WTC11 (cell line): ENCODE results near the gene KLK1. TPM values are rescaled to one million over a fixed set of nuclear protein-coding genes. Genes with fewer than 3 reads are reported as not detected.
"Not testable (repeated sequence)": the region's sequence is repeated elsewhere in the genome, so short reads cannot be mapped to it uniquely, and the experiment has no call there.

Source experiments
- ATAC-seq: fragments of 200-7000 bp; cut with Tn5 transposase; 2 replicates; pipeline ENCODE4 v1.10.0; 2021; ENCODE audit warnings: mild to moderate bottlenecking, moderate library complexity
- CTCF ChIA-PET: fragments of 300-600 bp; sonication (Branson Sonifier 250); formaldehyde crosslinking; loops from one replicate; lab custom pipeline; 2021; ENCODE audit warnings: antibody characterized with exemption; lab: Charles Lee
- POLR2A ChIA-PET: fragments of 350-600 bp; sonication (Branson Sonifier 250); formaldehyde crosslinking; loops from one replicate; lab custom pipeline; 2021; ENCODE audit warnings: antibody characterized with exemption; lab: Charles Lee
- DNase-seq: peaks from one replicate; pipeline ENCODE4 v3.0.0; 2021; ENCODE audit warnings: low spot score
- H3K27ac Mint-ChIP-seq: 2 replicates; pipeline ENCODE4 v1.8.0; 2021; ENCODE audit warnings: mixed read lengths
- H3K27me3 Mint-ChIP-seq: 2 replicates; pipeline ENCODE4 v1.8.0; 2021; ENCODE audit warnings: low read depth, mild to moderate bottlenecking, moderate library complexity, mixed read lengths
- H3K36me3 Mint-ChIP-seq: 2 replicates; pipeline ENCODE4 v1.8.0; 2021; ENCODE audit warnings: mixed read lengths
- H3K4me1 Mint-ChIP-seq: 2 replicates; pipeline ENCODE4 v1.8.0; 2022; ENCODE audit warnings: mixed read lengths
- H3K4me3 Mint-ChIP-seq: 2 replicates; pipeline ENCODE4 v1.8.0; 2021; ENCODE audit warnings: mild to moderate bottlenecking, moderate library complexity, mixed read lengths
- H3K9me3 Mint-ChIP-seq: 2 replicates; pipeline ENCODE4 v1.8.0; 2021; ENCODE audit warnings: mixed read lengths
- CREM ChIP-seq: sonication (generic); formaldehyde crosslinking; IDR thresholded peaks from 2 replicates; pipeline ENCODE4 v1.8.1; 2022; ENCODE audit warnings: mild to moderate bottlenecking, missing genetic modification reagents, moderate library complexity
- GABPB1 ChIP-seq: sonication (generic); formaldehyde crosslinking; IDR thresholded peaks from 2 replicates; pipeline ENCODE4 v1.8.1; 2023; ENCODE audit warnings: mild to moderate bottlenecking, missing genetic modification reagents
- MXD4 ChIP-seq: fragments of 250-450 bp; sonication (Bioruptor Pico); IDR thresholded peaks from 2 replicates; pipeline ENCODE4 v1.8.0; 2021; ENCODE audit warnings: mild to moderate bottlenecking, moderate library complexity, borderline replicate concordance
- MYBL2 ChIP-seq: sonication (generic); formaldehyde crosslinking; IDR thresholded peaks from 2 replicates; pipeline ENCODE4 v1.8.1; 2023; ENCODE audit warnings: mild to moderate bottlenecking, moderate library complexity, missing genetic modification reagents
- NR2C2 ChIP-seq: sonication (generic); formaldehyde crosslinking; IDR thresholded peaks from 2 replicates; pipeline ENCODE4 v1.8.0; 2022; ENCODE audit warnings: mild to moderate bottlenecking, missing genetic modification reagents
- ZNF138 ChIP-seq: sonication (generic); formaldehyde crosslinking; conservative IDR thresholded peaks from 2 replicates; pipeline ENCODE4 v1.8.1; 2022; ENCODE audit warnings: mild to moderate bottlenecking, moderate library complexity, missing genetic modification reagents
- total RNA-seq: library from RNA; stranded (reverse); gene quantifications from 3 replicates; pipeline ENCODE4 v1.2.3, GENCODE V29; 2021
- TF ChIP-seq, protein P1 (sequence below): sonication (generic); formaldehyde crosslinking; IDR thresholded peaks from 2 replicates; pipeline ENCODE4 v1.8.1; 2022; ENCODE audit warnings: mild to moderate bottlenecking, moderate library complexity, missing genetic modification reagents
- TF ChIP-seq, protein P2 (sequence below): sonication (generic); formaldehyde crosslinking; IDR thresholded peaks from 2 replicates; pipeline ENCODE4 v1.8.1; 2023; ENCODE audit warnings: mild to moderate bottlenecking, moderate library complexity, missing genetic modification reagents
- TF ChIP-seq, protein P3 (sequence below): sonication (generic); formaldehyde crosslinking; IDR thresholded peaks from 2 replicates; pipeline ENCODE4 v1.8.0; 2022; ENCODE audit warnings: mild to moderate bottlenecking, missing genetic modification reagents
- TF ChIP-seq, protein P4 (sequence below): fragments of 200-600 bp; IDR thresholded peaks from 2 replicates; pipeline ENCODE4 v1.8.0; 2022; ENCODE audit warnings: antibody characterized with exemption
- TF ChIP-seq, protein P5 (sequence below): sonication (generic); formaldehyde crosslinking; conservative IDR thresholded peaks from 2 replicates; pipeline ENCODE4 v1.8.1; 2023; ENCODE audit warnings: mild to moderate bottlenecking, low read depth, missing genetic modification reagents, moderate library complexity

The KLK1 gene
- total RNA-seq, 1 experiment from 2014 or later: 3.9 TPM

DNA sequence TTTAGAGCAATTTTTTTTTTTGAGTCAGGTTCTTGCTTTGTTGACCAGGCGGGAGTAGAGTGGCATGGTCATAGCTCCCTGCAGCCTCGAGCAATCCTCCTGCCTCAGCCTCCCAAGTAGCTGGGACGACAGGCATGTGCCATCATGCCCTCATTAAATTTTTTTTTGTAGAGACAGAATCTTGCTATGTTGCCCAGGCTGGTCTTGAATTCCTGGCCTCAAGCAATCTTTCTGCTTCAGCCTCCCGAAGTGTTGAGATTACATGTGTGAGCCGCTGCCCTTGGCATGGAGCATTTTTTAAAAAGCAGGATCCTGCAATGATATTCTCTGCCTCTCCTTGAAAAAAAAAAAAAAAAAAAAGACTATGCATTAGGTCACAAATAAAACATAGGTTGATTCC, 47.5 kb downstream of the KLK1 start:
- H3K27ac Mint-ChIP-seq: no peak overlapping the region
- no peaks in the 10 kb centered on the region for H3K9me3 Mint-ChIP-seq
- TF ChIP-seq MXD4 (no peak), MYBL2 (CRISPR knock-in tag) (no peak), NR2C2 (CRISPR knock-in tag) (no peak), CREM (CRISPR knock-in tag) (no peak), ZNF138 (CRISPR knock-in tag) (no peak), GABPB1 (CRISPR knock-in tag) (no peak)
- TF ChIP-seq, protein P1, sequence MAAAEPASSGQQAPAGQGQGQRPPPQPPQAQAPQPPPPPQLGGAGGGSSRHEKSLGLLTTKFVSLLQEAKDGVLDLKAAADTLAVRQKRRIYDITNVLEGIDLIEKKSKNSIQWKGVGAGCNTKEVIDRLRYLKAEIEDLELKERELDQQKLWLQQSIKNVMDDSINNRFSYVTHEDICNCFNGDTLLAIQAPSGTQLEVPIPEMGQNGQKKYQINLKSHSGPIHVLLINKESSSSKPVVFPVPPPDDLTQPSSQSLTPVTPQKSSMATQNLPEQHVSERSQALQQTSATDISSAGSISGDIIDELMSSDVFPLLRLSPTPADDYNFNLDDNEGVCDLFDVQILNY: no peak
- TF ChIP-seq, protein P2, sequence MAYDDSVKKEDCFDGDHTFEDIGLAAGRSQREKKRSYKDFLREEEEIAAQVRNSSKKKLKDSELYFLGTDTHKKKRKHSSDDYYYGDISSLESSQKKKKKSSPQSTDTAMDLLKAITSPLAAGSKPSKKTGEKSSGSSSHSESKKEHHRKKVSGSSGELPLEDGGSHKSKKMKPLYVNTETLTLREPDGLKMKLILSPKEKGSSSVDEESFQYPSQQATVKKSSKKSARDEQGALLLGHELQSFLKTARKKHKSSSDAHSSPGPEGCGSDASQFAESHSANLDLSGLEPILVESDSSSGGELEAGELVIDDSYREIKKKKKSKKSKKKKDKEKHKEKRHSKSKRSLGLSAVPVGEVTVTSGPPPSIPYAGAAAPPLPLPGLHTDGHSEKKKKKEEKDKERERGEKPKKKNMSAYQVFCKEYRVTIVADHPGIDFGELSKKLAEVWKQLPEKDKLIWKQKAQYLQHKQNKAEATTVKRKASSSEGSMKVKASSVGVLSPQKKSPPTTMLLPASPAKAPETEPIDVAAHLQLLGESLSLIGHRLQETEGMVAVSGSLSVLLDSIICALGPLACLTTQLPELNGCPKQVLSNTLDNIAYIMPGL (CRISPR knock-in tag): no peak
- TF ChIP-seq, protein P3, sequence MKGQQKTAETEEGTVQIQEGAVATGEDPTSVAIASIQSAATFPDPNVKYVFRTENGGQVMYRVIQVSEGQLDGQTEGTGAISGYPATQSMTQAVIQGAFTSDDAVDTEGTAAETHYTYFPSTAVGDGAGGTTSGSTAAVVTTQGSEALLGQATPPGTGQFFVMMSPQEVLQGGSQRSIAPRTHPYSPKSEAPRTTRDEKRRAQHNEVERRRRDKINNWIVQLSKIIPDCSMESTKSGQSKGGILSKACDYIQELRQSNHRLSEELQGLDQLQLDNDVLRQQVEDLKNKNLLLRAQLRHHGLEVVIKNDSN (CRISPR knock-in tag): no peak
- TF ChIP-seq, protein P4, sequence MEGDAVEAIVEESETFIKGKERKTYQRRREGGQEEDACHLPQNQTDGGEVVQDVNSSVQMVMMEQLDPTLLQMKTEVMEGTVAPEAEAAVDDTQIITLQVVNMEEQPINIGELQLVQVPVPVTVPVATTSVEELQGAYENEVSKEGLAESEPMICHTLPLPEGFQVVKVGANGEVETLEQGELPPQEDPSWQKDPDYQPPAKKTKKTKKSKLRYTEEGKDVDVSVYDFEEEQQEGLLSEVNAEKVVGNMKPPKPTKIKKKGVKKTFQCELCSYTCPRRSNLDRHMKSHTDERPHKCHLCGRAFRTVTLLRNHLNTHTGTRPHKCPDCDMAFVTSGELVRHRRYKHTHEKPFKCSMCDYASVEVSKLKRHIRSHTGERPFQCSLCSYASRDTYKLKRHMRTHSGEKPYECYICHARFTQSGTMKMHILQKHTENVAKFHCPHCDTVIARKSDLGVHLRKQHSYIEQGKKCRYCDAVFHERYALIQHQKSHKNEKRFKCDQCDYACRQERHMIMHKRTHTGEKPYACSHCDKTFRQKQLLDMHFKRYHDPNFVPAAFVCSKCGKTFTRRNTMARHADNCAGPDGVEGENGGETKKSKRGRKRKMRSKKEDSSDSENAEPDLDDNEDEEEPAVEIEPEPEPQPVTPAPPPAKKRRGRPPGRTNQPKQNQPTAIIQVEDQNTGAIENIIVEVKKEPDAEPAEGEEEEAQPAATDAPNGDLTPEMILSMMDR: no peak
- TF ChIP-seq, protein P5, sequence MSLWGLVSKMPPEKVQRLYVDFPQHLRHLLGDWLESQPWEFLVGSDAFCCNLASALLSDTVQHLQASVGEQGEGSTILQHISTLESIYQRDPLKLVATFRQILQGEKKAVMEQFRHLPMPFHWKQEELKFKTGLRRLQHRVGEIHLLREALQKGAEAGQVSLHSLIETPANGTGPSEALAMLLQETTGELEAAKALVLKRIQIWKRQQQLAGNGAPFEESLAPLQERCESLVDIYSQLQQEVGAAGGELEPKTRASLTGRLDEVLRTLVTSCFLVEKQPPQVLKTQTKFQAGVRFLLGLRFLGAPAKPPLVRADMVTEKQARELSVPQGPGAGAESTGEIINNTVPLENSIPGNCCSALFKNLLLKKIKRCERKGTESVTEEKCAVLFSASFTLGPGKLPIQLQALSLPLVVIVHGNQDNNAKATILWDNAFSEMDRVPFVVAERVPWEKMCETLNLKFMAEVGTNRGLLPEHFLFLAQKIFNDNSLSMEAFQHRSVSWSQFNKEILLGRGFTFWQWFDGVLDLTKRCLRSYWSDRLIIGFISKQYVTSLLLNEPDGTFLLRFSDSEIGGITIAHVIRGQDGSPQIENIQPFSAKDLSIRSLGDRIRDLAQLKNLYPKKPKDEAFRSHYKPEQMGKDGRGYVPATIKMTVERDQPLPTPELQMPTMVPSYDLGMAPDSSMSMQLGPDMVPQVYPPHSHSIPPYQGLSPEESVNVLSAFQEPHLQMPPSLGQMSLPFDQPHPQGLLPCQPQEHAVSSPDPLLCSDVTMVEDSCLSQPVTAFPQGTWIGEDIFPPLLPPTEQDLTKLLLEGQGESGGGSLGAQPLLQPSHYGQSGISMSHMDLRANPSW (CRISPR knock-in tag): no peak
- ChIA-PET POLR2A (no interaction called here), CTCF (interaction anchor here (8.3 to 10.3 kb wide), 2 partner anchors 53 to 71 kb away, joined by 184 to 195 read pairs; partner anchors contain the start of genes CLEC11A and SHANK1)
- H3K36me3 Mint-ChIP-seq: no peaks in the 10 kb centered on the region
- ATAC-seq (no peak), DNase-seq (no peak)
- no peak overlapping the region for H3K4me3 Mint-ChIP-seq
- H3K4me1 Mint-ChIP-seq: peaks cover 21% of the 10 kb centered on the region
- peaks cover 90% of the 10 kb centered on the region for H3K27me3 Mint-ChIP-seq

DNA sequence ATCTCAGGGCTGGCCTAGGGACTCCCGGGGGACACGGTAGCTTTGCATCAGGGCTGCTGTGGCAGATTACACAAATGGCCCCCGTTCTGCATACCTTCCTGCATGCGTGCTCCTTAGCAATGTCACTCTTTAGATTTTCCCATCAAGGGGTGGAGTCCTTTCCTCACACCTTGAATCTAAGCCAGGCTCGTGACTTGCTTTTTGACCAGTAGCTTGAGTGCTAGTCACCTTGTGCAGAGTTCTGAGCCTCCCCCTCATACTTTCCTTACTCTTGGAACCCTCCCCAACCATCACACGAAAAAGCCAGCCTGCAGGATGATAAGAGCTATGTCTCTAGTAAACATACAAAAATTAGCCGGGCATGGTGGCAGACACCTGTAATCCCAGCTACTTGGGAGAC, 50.1 kb downstream of the KLK1 start:
- POLR2A ChIA-PET: interaction anchor here (1.5 kb wide), 1 partner anchor 49 kb away, joined by 4 read pairs; no protein-coding TSS in a partner anchor
- peaks cover 70% of the 10 kb centered on the region for H3K27me3 Mint-ChIP-seq
- not testable (repeated sequence) for ATAC-seq

DNA sequence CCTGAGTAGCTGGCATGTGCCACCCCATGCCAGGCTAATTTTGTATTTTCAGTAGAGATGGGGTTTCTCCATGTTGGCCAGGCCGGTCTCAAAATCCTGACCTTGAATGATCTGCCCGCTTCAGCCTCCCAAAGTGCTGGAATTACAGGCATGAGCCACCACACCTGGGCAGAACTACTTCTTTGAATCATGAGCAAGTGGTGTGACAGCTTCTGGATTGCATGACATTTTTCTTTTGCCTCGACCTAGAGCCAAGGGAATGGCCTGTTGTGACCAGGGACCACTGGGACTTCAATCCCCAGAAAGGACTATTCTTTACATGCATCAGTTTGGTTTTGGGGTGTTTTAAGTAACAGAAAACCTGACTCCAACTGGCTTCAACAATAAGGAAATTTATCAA, 50.7 kb downstream of the KLK1 start:
- H3K36me3 Mint-ChIP-seq, H3K9me3 Mint-ChIP-seq, H3K4me3 Mint-ChIP-seq, ATAC-seq, H3K4me1 Mint-ChIP-seq, H3K27ac Mint-ChIP-seq, DNase-seq: not testable (repeated sequence)
- peaks cover 67% of the 10 kb centered on the region for H3K27me3 Mint-ChIP-seq
- ChIA-PET CTCF (interaction anchor here (0.9 to 1.8 kb wide), 4 partner anchors 48 to 216 kb away, joined by 3 to 6 read pairs (median 4); no protein-coding TSS in a partner anchor), POLR2A (interaction anchor here (1.5 kb wide), 1 partner anchor 48 kb away, joined by 4 read pairs; no protein-coding TSS in a partner anchor)

More for the DNA sequence above, 50.1 kb downstream of the KLK1 start:
- H3K27ac Mint-ChIP-seq, H3K9me3 Mint-ChIP-seq, DNase-seq, H3K36me3 Mint-ChIP-seq, H3K4me3 Mint-ChIP-seq: not testable (repeated sequence)
- CTCF ChIA-PET: interaction anchor here (0.9 to 1.8 kb wide), 4 partner anchors 49 to 217 kb away, joined by 3 to 6 read pairs (median 4); no protein-coding TSS in a partner anchor
- peaks cover 13% of the 10 kb centered on the region for H3K4me1 Mint-ChIP-seq
